ENCODE measurements around the gene LYPD6B. TPM values are rescaled to one million over a fixed set of nuclear protein-coding genes. Genes with fewer than 3 reads are reported as not detected.

The LYPD6B gene
- total RNA-seq, 2 experiments from 2014 or later, result not detected

DNA sequence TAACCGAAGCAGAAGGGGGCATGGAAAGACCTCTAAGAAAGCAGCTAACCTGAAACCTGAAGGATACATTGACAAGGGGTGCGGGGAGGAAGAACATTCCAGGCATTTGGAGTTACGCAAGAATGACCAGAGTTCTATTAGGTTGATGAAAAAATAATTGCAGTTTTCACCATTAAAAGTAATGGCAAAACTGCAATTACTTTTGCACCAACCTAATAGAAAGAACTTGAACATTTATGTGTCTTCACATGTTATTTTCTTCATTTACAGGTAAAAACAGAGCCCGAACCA lies 110.5 kb downstream of the LYPD6B start:
- Mint-ChIP-seq H3K27ac (no peak overlapping the region), H3K36me3 (ENCODE audit: low read depth) (no peaks in the 10 kb centered on the region), H3K9me3 (no peaks in the 10 kb centered on the region), H3K27me3 (peaks cover 18% of the 10 kb centered on the region), H3K4me1 (ENCODE audit: low read depth) (no peaks in the 10 kb centered on the region), H3K4me3 (no peak overlapping the region)
- DNase-seq (no peak), ATAC-seq (no peak)
- intact Hi-C loops (cut with micrococcal nuclease), result no loop called here
- ChIA-PET POLR2A (no interaction called here), CTCF (no interaction called here)
- TF ChIP-seq, protein P1, sequence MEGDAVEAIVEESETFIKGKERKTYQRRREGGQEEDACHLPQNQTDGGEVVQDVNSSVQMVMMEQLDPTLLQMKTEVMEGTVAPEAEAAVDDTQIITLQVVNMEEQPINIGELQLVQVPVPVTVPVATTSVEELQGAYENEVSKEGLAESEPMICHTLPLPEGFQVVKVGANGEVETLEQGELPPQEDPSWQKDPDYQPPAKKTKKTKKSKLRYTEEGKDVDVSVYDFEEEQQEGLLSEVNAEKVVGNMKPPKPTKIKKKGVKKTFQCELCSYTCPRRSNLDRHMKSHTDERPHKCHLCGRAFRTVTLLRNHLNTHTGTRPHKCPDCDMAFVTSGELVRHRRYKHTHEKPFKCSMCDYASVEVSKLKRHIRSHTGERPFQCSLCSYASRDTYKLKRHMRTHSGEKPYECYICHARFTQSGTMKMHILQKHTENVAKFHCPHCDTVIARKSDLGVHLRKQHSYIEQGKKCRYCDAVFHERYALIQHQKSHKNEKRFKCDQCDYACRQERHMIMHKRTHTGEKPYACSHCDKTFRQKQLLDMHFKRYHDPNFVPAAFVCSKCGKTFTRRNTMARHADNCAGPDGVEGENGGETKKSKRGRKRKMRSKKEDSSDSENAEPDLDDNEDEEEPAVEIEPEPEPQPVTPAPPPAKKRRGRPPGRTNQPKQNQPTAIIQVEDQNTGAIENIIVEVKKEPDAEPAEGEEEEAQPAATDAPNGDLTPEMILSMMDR (IDR thresholded peaks at IDR 0.05), result no peak

DNA sequence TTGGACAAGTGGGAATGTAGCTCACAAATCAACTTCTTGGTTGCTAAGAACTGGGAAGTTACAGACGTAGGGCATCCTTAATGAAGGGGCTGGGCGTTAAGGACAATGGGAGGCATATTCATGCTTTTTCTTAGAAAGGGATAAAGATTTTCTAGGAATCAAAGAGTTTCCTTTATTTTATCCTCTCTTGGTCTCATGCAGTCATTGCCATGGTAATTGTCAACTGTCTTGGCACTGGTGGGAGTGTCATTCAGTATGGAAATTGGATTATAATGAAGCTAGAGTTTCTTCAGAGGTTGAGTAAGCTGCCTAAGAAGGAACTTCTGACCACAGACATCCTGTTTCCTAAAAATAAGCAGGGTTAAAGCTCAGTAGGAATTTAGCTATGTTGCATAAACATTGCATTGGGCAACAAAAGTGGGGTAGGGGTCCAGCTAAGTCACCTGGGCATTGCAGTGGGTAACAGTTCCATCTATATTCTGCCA lies 114.0 kb downstream of the LYPD6B start:
- H3K9me3 Mint-ChIP-seq, result no peaks in the 10 kb centered on the region
- H3K27ac Mint-ChIP-seq, result no peak overlapping the region
- ChIA-PET POLR2A (no interaction called here), CTCF (interaction anchor here (0.6 to 1.5 kb wide), 3 partner anchors 17 to 1550 kb away, joined by 3 to 4 read pairs (median 3); no protein-coding TSS in a partner anchor)
- DNase-seq, result no peak
- no peak for ATAC-seq
- TF ChIP-seq, protein P1 (IDR thresholded peaks at IDR 0.05), result no peak
- no peaks in the 10 kb centered on the region for H3K4me1 Mint-ChIP-seq (ENCODE audit: low read depth)
- H3K4me3 Mint-ChIP-seq, result no peak overlapping the region
- intact Hi-C loops (cut with micrococcal nuclease), result no loop called here
- peaks cover 17% of the 10 kb centered on the region for H3K27me3 Mint-ChIP-seq
- H3K36me3 Mint-ChIP-seq (ENCODE audit: low read depth), result no peaks in the 10 kb centered on the region

DNA sequence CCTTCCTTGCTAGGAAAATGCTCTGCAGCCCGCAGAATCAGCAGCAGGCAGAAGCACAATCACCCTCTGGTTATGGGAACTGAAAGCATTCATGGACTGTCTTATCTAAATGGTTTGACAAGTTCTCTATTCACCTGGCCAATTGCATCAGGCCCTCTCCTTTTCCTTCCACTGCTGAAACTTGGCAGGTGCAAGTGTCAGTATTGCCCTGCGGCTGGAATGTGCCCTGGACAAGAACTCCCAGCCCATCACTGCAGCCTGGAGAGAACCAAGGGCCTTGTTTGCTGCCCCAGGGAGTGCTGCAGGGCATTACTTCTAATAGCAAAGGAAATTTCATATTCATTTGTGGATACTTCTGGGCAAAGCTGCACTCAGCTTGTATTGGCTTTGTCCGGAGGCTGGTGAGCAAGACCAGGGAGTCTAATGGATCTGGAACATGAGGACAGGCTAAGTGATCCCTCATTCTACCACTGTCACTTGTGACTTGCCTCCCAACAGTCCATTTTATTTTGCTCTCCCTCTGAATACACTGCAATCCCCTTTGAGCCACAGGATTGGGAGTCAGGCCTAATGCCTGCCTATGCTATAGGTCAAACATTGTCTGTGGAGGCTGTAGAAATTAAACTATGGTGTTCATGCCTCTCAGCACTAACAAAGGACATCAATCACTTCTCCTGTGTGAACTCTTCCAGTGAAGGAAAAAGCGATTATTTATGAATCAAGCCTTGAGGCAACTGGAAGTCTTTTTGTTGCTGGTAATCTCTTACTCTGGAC lies 116.9 kb downstream of the LYPD6B start:
- POLR2A ChIA-PET, result no interaction called here
- Mint-ChIP-seq H3K4me1 (ENCODE audit: low read depth) (peaks cover 3% of the 10 kb centered on the region), H3K4me3 (no peak overlapping the region), H3K27ac (no peak overlapping the region), H3K36me3 (ENCODE audit: low read depth) (no peaks in the 10 kb centered on the region), H3K27me3 (peaks cover 23% of the 10 kb centered on the region), H3K9me3 (no peaks in the 10 kb centered on the region)
- DNase-seq, result no peak
- intact Hi-C loops (cut with micrococcal nuclease), result no loop called here
- CTCF ChIA-PET, result no interaction called here
- TF ChIP-seq, protein P1 (IDR thresholded peaks at IDR 0.05), result no peak
- no peak for ATAC-seq

DNA sequence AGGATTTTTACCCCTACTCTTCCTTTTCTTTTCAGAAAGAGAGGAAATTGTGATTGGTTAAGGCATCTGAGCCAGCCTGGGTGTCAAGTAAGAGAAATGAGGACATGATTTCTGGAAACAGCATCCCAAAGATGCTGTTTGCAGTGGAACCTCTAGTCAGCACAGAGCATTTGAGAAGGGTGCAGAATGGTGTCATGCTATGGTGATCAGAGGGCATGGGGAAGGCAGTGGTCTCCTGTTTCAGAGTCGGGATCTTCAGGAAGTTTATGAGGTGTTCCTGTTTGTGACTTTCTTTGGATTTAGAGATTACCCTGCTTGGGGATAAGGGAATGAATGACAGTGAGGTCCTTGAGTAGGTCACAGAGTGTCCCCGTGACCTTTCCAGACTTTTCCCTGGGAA lies 117.5 kb downstream of the LYPD6B start:
- Mint-ChIP-seq H3K4me1 (ENCODE audit: low read depth) (peaks cover 9% of the 10 kb centered on the region), H3K36me3 (ENCODE audit: low read depth) (no peaks in the 10 kb centered on the region), H3K9me3 (no peaks in the 10 kb centered on the region), H3K4me3 (no peak overlapping the region), H3K27me3 (peaks cover 23% of the 10 kb centered on the region), H3K27ac (no peak overlapping the region)
- ChIA-PET CTCF (no interaction called here), POLR2A (interaction anchor here (0.8 kb wide), 1 partner anchor 123 kb away, joined by 3 read pairs; no protein-coding TSS in a partner anchor)
- intact Hi-C loops (cut with micrococcal nuclease), result no loop called here
- DNase-seq (no peak), ATAC-seq (no peak)
- TF ChIP-seq, protein P1 (IDR thresholded peaks at IDR 0.05), result no peak

DNA sequence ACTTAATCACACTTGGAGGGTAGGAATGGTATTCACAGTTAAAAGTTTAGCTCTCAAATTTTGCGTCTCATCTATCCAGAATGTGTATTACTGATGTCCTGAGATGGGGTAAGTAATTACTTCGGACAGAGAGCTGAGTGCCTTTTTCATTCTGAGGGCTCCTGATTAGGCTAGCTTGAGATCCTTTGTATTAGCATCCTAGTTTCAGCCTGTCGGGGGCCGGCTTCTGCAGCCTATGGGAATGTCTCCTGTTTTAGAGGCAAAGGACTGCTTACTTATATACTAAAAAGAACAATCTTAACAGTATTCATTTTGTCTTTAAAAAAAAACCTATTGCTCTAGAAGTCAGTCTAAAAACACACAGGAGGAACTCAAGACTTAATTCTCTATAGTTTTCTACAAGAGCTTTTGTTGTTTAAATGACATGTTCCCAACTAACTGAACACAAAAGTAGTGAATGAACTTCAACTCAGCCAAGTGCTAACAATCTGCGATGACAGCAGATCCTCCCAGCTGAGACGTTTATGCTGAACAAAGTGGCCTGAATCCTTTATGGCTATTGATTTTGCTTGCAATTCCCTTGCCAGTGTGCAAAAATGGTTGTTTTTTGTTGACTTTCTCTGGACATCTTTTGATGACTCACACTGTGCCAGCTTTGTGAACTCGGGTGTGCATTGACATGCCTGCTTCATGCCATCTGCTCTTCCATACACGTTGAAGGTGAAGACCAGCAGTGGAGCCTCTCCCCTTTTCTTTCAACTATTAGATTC lies 118.7 kb downstream of the LYPD6B start:
- H3K27me3 Mint-ChIP-seq, result peaks cover 23% of the 10 kb centered on the region
- no peak overlapping the region for H3K4me3 Mint-ChIP-seq
- intact Hi-C loops (cut with micrococcal nuclease), result no loop called here
- H3K9me3 Mint-ChIP-seq, result no peaks in the 10 kb centered on the region
- ATAC-seq, result no peak
- H3K36me3 Mint-ChIP-seq (ENCODE audit: low read depth), result no peaks in the 10 kb centered on the region
- peaks cover 18% of the 10 kb centered on the region for H3K4me1 Mint-ChIP-seq (ENCODE audit: low read depth)
- ChIA-PET POLR2A (no interaction called here), CTCF (no interaction called here)
- TF ChIP-seq, protein P1 (IDR thresholded peaks at IDR 0.05), result no peak
- DNase-seq, result no peak
- no peak overlapping the region for H3K27ac Mint-ChIP-seq

Measured in activated CD8-positive, alpha-beta T cell treated with anti-CD3 and anti-CD28 coated beads for 36 hours (primary cell).